CD4-positive, alpha-beta T cell treated with Interleukin-6 for 4 hours (primary cell): ENCODE measurements around the gene PLEKHG5.
"Not testable (repeated sequence)": the region's sequence is repeated elsewhere in the genome, so short reads cannot be mapped to it uniquely, and the experiment has no call there.

Experiments
- DNase-seq: peaks from one replicate; pipeline ENCODE4 v3.0.0-alpha.2; 2020; ENCODE audit warnings: mixed read lengths

The PLEKHG5 gene

DNA sequence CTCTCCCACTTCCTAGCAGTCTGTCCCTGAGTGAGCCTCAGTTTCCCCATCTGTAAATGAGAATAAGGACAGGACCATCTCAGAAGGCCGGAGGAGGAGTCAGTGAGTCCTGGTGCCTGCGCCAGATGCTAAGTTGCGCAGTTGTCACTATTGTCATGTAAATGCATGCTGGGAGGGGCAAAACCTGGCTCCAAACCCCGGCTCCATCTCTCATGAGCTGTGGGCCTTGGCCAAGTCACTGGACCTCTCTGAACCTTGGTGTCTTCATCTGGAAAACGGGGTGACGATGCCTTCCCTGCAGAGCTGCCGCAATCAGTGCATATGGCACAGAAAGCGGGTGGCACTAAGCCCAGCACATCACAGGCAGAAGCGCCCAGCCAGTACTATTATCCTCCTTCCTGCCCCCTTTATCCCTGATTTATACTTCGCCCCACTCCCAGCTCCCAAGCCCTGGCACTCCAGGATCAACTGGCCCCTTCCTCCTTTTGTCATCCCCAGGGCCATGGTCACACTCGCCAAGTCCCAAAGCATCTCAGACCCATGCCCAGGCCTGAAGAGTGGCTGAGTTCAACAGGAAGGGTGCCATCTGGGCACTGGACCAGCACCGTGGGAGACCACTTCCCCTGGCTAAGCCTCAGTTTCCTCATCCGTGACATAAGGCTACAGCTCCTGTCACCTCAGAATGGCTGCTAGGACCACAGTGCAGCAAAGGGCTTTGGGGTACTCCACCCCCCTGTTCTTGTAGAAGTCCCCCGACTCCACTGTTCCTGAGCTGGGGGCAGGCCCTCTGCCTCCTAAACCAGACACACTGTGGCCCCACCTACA lies 4.3 kb upstream of the PLEKHG5 start:
- no peak for DNase-seq

DNA sequence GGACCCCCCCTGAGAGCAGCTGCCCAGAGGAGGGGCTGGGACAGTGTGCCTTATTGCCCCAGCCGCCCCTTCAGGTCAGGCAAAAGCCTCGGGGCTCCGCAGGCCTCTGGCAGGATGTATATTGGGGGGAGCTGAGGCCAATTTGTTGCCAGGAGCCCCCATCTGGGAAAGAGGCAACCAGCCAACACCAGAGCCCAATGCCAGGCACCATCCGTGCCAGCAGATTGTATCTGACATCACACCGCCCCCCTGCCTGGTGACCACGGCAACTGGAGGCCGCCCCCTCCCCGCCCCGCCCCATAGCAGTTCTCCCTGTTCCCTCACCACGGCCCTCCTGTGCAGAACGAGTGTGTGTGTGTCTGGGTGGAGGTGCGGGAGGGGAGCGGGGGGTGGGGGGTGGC lies 3.6 kb upstream of the PLEKHG5 start:
- peak; percentile 40 for DNase-seq

DNA sequence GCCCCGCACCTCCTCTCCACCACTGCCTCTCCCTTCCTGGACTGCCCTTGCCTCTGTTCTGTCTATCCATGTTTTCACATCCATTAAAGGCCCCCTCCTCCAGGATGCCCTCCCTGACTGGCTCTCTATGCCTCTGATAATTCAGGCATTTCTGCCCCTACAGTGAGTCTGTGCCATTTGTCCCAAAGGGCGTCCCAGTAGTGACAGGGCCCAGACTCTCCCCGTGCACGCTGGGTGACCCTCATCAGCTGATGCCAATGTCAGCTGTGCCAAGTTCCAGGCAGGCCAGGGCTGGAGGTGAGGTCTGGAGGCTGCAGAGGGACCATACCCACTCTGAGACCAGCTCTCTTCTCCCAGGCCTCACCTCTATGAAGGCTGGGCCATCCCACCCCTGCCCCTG lies 3.2 kb upstream of the PLEKHG5 start:
- no peak for DNase-seq

DNA sequence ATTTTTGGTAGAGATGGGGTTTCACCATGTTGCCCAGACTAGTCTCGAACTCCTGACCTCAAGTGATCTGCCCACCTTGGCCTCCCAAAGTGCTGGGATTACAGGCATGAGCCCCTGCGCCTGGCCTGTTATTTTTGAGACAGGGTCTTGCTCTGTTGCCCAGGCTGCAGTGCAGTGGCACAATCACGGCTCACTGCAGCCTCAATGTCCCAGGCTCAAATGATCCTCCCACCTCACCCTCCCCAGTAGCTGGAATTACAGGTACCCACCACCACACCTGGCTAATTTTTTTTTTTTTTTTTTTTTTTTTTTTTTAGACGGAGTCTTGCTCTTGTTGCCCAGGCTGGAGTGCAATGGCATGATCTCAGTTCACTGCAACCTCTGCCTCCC lies 2.4 kb upstream of the PLEKHG5 start:
- DNase-seq: not testable (repeated sequence)

DNA sequence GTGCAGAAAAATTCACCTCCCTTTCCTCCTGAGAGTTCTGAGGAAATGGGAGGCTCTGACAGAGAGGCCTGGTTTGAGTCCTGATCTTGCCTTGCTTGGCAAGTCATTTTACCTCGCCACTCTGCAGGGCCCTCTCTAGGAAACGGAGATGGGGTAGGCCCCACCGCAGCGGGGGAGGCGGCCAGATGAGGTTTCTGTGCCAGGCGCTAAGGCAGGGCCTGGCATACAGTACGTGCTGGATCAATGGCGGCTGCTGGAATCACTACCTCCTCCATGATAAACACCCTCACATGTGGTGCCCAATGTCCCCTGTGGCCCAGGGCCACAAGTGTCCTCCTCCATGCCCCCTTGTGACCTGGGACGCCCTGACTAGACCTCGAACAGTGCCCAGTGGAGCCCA lies 499 bp upstream of the PLEKHG5 start:
- no peak for DNase-seq

DNA sequence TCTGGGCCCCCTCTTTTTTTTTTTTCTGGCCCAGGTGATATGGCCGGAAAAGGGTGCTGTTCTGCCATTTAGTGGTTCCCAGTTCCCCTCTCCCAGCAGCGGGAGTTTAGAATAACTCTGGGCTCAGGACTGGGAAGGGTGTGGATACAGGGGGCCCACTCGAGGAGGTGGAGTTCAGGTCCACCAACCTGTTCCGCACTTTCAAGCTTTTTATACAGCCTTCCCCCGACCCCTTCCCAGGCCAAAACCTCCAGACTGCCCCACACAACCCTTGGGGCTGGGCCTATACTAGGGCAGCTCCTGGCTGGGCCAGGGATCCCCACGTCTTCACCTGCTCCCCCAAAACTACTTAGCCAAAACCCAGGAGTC lies 402 bp downstream of the PLEKHG5 start:
- no peak for DNase-seq

DNA sequence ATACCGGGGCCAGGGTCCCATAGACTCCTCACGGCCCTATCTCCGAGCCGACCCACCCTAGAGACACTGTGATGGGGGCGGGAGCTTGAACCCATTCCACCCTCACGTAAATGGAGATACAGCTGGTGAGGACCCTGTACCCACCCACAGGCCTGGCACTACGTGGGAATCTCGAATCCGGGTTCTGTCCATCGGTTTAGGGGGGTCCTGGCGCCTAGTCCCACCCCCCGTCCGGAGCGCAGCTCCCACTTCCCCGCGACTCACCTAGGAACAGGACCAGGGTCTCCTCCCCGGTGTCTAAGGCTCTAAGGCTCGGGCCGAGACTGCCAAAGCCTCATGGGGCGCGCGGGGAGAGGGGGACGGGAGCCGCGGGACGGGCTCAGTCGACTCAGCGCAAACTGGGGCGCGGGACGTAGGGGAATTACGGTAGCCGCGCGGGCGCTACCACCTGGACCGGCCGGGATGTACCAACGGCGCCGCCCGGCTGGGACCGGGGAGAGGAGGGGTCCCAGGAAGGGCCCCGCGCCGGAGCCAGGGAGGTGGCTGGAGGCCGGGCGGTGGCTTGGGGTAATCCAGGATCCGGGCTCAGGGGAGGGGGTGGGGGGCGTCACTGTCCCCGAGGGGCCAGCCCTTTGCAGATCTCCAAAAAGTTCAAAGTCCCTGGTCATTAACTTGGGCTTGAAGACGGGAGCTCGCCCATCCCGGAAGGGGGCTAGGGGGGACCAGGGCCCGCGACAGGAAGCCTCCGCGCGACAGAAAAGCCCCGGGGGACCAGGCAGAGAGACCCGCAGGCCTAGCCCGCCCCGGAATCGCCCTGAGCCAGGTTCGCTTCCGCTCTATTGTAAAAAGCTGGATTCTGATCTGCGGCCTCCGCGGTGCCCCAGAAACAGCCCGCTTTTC lies 1.0 kb downstream of the PLEKHG5 start:
- peak; percentile 67 for DNase-seq

DNA sequence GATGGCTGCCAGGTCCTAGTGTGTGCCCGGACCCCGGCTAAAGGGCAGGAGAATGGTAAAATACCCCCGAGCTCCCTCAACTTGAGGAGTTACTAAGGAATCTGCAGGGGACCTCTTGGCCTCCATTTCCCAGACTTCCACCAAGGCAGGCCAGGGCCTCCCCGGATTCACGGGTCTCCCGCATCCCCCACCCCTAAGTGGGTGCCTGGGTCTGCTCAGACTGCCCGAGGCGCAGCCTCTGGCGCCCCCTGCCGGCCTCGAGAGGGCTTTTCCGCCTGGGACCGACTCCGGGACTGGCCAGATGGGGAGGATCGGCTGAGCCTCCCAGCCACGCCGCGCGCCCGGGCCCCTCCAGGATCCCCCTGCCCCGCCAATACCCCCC lies 1.7 kb downstream of the PLEKHG5 start:
- DNase-seq: peak; percentile 83

DNA sequence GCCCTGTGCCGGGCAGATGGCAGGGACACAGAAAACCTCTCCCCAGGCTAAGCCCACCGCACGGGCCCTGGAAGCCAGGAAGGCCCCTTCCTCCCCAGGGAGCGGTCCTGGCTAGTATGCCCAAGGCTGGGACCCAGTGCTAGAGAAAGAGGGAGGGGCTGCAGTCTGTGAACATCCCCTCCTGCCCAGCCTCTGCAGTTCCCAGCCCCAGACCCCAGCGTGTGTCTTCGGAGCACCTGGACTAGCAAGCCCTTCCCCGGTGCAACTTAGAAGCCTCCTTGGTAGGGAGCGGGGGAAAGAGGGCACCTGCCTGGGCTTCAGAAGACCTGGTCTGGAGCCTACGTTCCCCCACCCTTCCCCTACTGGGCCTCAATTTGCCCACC lies 2.1 kb downstream of the PLEKHG5 start:
- no peak for DNase-seq

DNA sequence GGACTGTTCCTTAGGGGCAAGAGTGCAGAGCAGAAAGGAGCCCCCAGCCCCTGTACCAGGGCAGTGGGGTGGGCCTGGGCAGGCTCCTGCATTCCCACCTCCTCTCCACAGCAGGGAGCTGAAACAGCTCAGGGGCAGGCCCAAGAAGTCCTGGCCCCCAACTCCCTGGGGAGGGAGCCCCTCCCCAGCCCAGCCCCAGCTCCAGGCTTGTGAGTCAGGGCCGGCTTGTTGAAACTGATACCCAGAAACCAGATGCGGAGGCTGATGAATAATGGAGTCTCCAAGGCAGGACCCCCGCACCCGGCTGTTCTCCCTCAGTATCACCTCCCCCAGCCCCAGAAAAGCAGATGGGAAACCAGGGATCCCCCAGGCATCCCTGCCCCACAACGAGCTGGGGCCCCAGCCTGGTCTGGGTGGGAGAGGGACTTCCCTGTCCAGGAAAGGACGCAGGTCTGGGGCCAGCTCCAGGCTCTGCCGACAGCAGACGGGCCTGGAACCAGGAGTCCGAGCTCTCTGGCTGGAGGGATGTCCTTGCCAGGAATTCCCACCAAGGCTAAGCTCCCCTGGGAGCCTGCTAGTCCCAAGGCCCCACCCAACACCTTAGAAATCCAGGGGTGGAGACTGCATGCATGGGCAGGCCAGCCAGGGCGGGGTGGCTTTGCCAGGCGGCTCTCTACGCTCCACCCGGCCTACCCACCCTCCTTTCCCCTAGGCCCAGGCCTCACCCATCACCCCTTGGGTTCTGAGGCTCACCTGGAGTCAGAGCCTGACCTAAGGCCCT lies 2.7 kb downstream of the PLEKHG5 start:
- no peak for DNase-seq

DNA sequence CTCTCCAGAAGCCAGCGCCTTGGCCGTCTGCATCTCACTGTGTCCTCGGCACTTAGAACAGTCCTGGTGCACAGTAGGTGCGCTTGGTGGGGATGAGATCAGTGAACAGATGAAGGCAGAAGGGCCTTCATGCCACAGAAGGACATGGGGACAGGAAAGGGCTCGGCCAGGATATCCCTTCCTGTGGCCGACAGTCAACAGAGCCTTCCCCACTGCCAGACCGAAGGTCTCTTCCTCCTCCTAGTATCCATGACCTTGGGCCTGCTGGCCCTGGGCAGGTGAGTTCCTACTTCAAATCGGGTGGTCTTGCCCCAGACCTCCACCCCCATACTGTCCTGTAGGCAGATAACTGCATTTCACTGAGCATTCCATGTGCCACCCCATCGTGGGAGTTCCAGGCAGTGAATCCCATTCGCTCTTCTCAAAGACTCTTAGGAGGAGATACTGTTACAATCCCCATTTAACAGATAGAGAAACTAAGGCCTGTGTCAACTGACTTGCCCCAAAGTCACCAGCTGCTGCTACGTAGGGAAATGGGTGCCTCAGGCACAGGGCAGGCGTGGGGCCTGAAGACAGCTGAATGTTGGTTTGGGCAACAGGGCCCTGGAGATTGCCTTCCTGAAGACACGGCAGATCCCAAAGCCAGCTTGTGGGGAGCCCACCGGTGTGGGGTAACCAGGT lies 3.5 kb downstream of the PLEKHG5 start:
- no peak for DNase-seq

DNA sequence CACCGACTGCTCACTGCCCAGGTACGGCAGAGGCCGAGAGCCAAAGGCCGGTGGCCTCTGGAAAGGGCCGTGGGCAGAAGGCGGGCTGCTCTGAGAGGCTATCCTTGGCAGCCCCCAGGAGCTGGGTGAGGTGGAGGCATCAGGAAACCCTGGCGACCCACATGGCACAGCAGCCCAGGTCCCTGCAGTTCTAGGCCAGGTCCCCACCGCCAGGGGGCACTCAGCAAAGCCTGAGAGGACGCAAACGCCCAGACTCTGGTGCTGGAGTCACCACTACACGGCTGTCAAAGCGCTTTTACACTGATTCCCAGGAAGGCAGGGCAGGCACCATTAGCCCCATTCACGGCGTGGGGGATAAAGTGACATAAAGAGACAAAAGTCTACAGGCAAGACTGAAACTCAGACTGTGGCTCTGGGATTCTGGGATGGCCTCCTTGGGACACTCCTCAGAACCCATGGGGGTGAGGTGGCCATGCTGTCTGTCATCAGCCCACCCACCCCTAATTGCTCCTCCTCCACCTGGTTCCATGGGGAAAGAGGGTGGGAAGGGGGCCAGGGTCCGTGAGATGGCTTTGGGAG lies 4.9 kb downstream of the PLEKHG5 start:
- DNase-seq: peak; percentile 92

DNA sequence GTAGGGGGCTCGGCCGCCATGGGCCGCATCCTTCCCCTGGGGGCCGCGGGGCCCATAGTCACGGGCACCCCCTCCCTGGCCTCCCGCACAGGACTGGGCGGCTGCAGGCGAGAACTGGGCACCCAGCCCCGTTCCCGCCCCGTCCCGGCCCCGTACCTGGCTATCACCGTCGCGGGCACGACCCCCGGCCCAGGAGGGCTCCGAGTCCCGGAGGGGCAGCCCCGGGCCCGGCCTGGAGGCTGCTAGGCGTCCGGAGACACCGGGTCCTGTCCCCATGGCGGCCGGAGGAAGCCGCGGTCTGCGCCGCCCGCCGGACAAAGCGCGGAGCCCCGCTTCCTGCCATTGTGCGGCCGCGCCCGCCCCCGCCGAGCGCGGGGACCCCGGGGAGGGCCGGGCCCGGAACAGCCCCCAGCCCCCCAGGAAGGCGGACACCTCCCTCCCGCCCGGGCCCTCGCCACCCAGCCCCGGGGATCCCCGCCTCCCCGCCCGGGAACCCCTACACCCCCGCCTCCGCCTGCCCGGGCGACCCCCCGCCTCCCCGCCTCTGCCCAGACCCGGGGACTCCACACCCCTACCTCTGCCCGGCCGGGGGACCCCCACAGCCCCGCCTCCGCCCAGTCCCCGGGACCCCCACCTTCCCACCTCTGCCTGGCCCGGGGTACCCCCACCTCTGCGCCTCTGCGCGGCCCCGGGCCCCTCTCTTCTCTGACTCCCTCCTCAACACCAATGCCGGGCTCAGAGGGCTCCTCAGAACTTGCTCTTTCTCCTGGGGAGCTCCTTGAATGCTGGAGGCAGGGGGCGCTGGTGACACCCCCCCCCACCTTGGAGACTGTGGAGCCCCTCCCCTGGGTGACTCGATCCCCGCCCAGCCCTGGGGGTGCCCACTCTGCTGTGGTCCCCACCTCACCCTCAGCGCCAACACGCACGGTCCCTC lies 6.0 kb downstream of the PLEKHG5 start:
- no peak for DNase-seq

DNA sequence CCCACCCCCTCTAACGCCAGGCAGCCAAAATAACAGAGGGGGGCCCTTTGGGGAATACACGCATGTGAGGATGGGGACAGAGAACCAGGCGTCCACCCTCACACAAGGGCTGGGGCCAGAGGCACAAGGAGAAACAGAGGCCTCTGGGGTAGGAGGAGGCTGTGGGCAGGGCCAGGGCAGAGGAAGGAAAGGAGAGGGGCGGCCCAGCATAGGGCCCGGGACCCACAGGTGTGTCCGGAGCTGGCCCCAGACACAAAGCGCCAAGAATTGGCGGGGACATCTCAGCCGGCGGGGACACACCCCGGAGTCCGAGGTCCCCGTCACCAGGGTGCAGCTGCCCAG lies 6.7 kb downstream of the PLEKHG5 start:
- no peak for DNase-seq

DNA sequence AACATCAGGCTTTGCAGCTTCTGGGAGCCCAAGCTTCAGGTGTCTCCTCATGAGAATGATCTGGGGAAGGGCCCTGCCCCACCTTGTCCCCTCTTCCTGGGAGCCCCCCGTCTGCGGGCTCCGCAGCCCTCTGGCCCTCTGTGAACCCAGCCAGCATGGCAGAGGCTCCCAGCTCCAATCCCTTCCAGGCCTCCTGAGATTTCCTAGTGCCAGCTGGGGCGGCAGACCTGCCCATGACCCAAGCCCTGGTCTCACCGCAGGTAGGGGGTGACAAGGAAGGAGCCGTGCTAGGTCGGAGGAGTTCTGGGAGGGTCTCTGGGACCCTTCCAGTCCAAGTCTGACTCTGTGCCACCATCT lies 7.7 kb downstream of the PLEKHG5 start:
- no peak for DNase-seq

DNA sequence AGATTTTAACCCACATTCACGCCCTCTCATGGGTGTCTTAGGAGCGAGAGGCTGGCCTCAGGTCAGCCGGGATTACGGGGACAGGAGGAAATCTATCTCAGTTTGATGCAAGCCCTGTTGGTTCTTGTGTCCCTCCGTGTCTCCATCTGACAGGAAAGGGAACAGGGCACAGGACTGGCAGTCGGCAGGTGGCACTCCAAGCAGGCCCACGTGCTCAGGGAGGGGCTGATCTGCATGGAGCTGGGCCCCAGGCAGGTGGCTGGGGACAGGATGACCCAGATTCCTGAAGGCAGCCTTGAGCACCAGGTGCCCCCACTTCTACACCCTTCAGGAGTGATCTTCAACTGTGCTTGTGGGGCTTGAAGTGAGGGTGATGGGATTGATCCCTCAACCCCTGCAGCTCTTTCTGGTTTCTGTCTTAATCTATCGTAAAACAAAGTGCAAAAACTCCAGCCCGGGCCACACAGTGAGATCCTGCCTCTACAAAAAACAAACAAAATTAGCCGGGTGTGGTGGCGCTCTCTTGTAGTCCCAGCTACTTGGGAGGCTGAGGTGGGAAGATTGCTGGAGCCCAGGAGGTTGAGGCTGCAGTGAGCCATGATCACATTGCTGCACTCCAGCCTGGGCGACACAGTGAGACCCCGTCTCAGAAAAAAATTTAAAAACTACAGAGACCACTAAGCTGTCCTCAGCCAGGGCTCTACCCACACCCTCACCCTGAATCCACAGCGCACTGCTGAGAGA lies 8.3 kb downstream of the PLEKHG5 start:
- DNase-seq: no peak

DNA sequence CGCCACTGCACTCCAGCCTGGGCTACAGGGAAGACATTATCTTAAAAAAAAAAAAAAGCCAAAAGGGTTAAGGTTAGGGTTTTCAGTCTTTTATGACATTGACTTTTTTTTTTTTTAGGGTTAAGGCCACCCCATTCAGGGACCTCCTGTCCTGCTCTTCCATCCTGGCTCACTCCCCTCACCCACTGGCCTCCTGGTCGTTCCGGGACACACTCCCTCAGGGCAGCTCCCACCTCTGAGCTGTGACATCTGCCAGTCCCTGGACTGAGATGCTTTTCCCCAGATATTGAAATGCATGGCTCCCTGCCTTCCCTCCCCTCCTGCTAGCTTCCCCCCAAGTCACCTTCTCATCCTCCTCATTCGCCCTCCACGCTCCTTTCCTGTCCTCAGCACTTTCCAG lies 9.6 kb downstream of the PLEKHG5 start:
- no peak for DNase-seq

DNA sequence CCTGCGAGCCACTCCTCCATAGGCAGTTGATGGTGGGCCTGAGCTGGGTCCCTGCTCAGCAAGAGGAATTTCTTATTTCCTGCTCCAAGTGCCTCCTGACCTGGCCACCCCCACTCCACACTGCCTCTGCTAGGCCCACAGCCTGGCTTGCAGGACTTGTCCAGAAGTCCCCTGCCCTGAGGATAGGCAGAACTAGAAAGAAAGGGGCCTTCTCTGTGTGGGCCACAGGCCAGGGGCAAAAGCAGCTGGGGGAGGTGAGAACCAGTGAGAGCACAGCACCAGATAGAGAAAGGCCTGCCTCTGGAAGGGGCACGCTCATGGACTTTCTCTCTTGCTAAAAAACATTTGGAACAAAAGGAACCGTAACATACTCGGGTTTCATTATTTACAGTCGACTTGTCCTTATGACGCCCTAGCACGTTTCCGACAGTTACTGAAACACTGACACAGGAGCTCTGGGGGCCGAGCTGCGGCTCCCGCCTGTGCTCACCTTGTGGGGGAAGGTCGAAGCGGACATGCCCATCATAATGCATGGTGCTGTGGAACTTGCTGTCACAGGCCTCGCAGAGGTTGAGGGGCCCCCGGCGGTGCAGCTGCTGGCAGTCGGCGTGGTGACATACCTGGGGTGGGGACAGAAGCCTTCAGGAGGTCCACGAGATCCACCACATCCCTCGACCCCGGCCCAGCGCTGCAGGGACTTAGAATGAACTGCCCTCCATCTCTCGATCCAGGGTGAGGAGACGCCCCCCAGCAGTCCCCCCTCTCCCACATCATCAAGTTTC lies 14.2 kb downstream of the PLEKHG5 start:
- DNase-seq: no peak

DNA sequence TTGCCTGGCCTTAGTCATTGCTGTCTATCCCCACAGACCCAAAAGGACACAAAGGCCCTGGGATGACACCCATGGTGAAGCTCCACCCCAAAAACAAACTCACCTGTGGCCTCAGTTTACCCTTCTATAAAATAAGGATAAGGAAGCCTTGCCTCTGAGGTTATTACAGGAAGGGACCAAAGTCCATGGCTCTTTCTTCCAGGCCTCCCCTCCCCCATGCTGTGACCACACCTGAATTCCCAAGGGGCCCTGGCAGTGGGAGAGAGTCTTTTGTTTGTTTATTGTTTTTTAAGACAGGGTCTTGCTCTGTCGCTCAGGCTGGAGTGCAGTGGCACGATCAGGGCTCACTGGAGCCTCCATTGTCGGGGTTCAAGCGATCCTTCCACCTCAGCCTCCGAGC lies 15.0 kb downstream of the PLEKHG5 start:
- no peak for DNase-seq
